DND-41 (cell line): Measurements from ENCODE around the gene ARRDC4.

Source experiments
- EZH2 ChIP-seq: IDR thresholded peaks from 3 replicates; pipeline ENCODE4 v1.6.1; 2012; ENCODE audit warnings: borderline replicate concordance, low read depth, mild to moderate bottlenecking, moderate library complexity, low read length, inconsistent platforms; ENCODE audit not compliant: severe bottlenecking
- TF ChIP-seq, protein P1 (sequence below): IDR thresholded peaks from 2 replicates; pipeline ENCODE4 v1.5.1; 2012; ENCODE audit warnings: borderline replicate concordance, low read length, moderate library complexity, mild to moderate bottlenecking; ENCODE audit not compliant: poor library complexity, severe bottlenecking; ENCODE audit errors: extremely low read depth

DNA sequence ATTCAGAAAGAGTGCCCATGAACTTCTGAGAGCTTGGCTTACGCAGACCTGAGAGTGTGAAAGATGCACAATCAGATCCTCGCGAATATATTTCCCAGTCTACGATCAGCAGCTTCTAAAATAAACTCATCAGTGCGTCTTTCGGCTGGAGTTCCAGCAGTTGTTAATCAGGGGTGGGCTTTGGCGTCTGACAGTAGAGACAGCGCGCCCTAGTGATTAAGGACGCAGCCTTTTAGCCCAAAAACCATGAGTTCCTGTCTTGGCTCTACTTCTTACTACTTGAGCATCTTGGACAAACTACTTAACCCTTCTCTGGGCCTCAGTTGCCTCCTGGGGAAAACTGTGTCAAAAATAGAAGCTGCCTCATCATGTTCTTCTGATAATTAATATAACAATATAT, 15.8 kb upstream of the ARRDC4 start:
- TF ChIP-seq, protein P1, sequence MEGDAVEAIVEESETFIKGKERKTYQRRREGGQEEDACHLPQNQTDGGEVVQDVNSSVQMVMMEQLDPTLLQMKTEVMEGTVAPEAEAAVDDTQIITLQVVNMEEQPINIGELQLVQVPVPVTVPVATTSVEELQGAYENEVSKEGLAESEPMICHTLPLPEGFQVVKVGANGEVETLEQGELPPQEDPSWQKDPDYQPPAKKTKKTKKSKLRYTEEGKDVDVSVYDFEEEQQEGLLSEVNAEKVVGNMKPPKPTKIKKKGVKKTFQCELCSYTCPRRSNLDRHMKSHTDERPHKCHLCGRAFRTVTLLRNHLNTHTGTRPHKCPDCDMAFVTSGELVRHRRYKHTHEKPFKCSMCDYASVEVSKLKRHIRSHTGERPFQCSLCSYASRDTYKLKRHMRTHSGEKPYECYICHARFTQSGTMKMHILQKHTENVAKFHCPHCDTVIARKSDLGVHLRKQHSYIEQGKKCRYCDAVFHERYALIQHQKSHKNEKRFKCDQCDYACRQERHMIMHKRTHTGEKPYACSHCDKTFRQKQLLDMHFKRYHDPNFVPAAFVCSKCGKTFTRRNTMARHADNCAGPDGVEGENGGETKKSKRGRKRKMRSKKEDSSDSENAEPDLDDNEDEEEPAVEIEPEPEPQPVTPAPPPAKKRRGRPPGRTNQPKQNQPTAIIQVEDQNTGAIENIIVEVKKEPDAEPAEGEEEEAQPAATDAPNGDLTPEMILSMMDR: no peak
- no peak for TF ChIP-seq EZH2
